GM12878 (cell line): ENCODE results near the gene LYRM4.

Experiments
- CHD4 ChIP-seq: fragments of 200-600 bp; sonication (generic); IDR thresholded peaks from 2 replicates; pipeline ENCODE4 v1.6.1; 2016; ENCODE audit warnings: mild to moderate bottlenecking
- EP300 ChIP-seq, 2 experiments: fragments of 150-350 bp in 1 of 2; IDR thresholded peaks; 2 replicates each; pipeline ENCODE4 v1.6.1; 2011 to 2012; ENCODE audit warnings: low read depth in 2 of 2, low read length in 2 of 2, borderline replicate concordance in 1 of 2, improper control_type of control experiment in 1 of 2, inconsistent platforms in 1 of 2; ENCODE audit not compliant: control insufficient read depth in 1 of 2
- JUND ChIP-seq: IDR thresholded peaks from 2 replicates; pipeline ENCODE4 v1.6.1; 2012; ENCODE audit warnings: low read depth, mild to moderate bottlenecking, low read length, improper control_type of control experiment, moderate library complexity
- MYC ChIP-seq: IDR thresholded peaks from 2 replicates; pipeline ENCODE4 v1.6.1; 2011; ENCODE audit warnings: mild to moderate bottlenecking, low read length, moderate library complexity, inconsistent platforms; ENCODE audit not compliant: insufficient read depth, insufficient replicate concordance, insufficient read length, severe bottlenecking
- POLR2A ChIP-seq: IDR thresholded peaks from 2 replicates; pipeline ENCODE4 v1.6.1; 2011; ENCODE audit warnings: low read depth, mild to moderate bottlenecking, low read length
- RAD21 ChIP-seq: IDR thresholded peaks from 2 replicates; pipeline ENCODE4 v1.6.1; 2011; ENCODE audit warnings: mild to moderate bottlenecking, low read depth, low read length, moderate library complexity; ENCODE audit not compliant: insufficient read depth
- SP1 ChIP-seq: IDR thresholded peaks from one replicate; pipeline ENCODE4 v1.6.1; 2011; ENCODE audit warnings: low read depth, low read length
- TARDBP ChIP-seq: IDR thresholded peaks from 2 replicates; pipeline ENCODE4 v1.6.1; 2016; ENCODE audit warnings: borderline replicate concordance
- TCF12 ChIP-seq: IDR thresholded peaks from 2 replicates; pipeline ENCODE4 v1.6.1; 2011; ENCODE audit warnings: low read depth, mild to moderate bottlenecking, low read length
- TF ChIP-seq, protein P1 (sequence below): IDR thresholded peaks from 2 replicates; pipeline ENCODE4 v1.6.1; 2012; ENCODE audit warnings: low read depth, low read length, improper control_type of control experiment
- TF ChIP-seq, protein P2 (sequence below): fragments of 450-650 bp; IDR thresholded peaks from 2 replicates; pipeline ENCODE4 v1.6.1; 2014; ENCODE audit warnings: mild to moderate bottlenecking
- TF ChIP-seq, protein P3 (sequence below): IDR thresholded peaks from 2 replicates; pipeline ENCODE4 v1.6.1; 2012; ENCODE audit warnings: low read length, inconsistent platforms
- TF ChIP-seq, protein P4 (sequence below): IDR thresholded peaks from 2 replicates; pipeline ENCODE4 v1.6.1; 2011; ENCODE audit warnings: mild to moderate bottlenecking, low read depth, low read length, moderate library complexity; ENCODE audit not compliant: insufficient replicate concordance

DNA sequence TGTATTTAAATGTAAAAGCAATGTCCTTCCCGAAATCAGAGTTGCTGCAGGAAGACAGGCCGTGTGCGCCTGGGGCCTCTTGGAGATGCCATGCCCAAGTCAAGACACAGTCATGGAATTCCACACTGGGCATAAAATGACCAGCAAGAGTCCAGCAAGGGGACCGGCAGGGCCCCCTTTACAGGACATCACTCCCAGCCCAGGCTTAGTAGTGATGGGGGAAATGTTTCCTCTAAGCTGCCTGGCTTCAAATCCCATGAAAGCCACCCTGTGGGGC is 177.5 kb downstream of the LYRM4 start:
- no peak for TF ChIP-seq EP300 (IDR thresholded peaks at IDR 0.05; ENCODE audit: borderline replicate concordance in 1 of 2, control insufficient read depth in 1 of 2, low read depth in 2 of 2, low read length in 2 of 2)
- no peak for TF ChIP-seq SP1
- no peak for TF ChIP-seq TCF12
- TF ChIP-seq, protein P1, sequence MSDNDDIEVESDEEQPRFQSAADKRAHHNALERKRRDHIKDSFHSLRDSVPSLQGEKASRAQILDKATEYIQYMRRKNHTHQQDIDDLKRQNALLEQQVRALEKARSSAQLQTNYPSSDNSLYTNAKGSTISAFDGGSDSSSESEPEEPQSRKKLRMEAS: no peak
- TF ChIP-seq JUND: no peak
- TF ChIP-seq, protein P2, sequence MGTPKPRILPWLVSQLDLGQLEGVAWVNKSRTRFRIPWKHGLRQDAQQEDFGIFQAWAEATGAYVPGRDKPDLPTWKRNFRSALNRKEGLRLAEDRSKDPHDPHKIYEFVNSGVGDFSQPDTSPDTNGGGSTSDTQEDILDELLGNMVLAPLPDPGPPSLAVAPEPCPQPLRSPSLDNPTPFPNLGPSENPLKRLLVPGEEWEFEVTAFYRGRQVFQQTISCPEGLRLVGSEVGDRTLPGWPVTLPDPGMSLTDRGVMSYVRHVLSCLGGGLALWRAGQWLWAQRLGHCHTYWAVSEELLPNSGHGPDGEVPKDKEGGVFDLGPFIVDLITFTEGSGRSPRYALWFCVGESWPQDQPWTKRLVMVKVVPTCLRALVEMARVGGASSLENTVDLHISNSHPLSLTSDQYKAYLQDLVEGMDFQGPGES: no peak
- TF ChIP-seq MYC: no peak
- no peak for TF ChIP-seq CHD4
- no peak for TF ChIP-seq TARDBP
- no peak for TF ChIP-seq RAD21
- TF ChIP-seq, protein P3, sequence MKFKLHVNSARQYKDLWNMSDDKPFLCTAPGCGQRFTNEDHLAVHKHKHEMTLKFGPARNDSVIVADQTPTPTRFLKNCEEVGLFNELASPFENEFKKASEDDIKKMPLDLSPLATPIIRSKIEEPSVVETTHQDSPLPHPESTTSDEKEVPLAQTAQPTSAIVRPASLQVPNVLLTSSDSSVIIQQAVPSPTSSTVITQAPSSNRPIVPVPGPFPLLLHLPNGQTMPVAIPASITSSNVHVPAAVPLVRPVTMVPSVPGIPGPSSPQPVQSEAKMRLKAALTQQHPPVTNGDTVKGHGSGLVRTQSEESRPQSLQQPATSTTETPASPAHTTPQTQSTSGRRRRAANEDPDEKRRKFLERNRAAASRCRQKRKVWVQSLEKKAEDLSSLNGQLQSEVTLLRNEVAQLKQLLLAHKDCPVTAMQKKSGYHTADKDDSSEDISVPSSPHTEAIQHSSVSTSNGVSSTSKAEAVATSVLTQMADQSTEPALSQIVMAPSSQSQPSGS: no peak
- no peak for TF ChIP-seq POLR2A
- TF ChIP-seq, protein P4, sequence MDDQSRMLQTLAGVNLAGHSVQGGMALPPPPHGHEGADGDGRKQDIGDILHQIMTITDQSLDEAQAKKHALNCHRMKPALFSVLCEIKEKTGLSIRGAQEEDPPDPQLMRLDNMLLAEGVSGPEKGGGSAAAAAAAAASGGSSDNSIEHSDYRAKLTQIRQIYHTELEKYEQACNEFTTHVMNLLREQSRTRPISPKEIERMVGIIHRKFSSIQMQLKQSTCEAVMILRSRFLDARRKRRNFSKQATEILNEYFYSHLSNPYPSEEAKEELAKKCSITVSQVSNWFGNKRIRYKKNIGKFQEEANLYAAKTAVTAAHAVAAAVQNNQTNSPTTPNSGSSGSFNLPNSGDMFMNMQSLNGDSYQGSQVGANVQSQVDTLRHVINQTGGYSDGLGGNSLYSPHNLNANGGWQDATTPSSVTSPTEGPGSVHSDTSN: no peak
